22Rv1 (cell line): ENCODE results near the gene SLC23A2.

Source experiments
- H3K27ac ChIP-seq: fragments of 450-650 bp; 2 replicates; pipeline ENCODE4 v1.5.1; 2017
- CTCF ChIP-seq: fragments of 450-650 bp; IDR thresholded peaks from 2 replicates; pipeline ENCODE4 v1.5.1; 2017; ENCODE audit warnings: mild to moderate bottlenecking
- ZFX ChIP-seq: fragments of 450-650 bp; IDR thresholded peaks from 2 replicates; pipeline ENCODE4 v1.6.1; 2017; ENCODE audit warnings: antibody characterized with exemption, borderline replicate concordance

SLC23A2 gene

GRCh38 chr20:4919047-4919704 is 82.1 kb downstream of the SLC23A2 start:
- TF ChIP-seq ZFX = no peak
- no peak for TF ChIP-seq CTCF
- no peak overlapping the region for H3K27ac ChIP-seq

GRCh38 chr20:4918473-4918872 is 82.8 kb downstream of the SLC23A2 start:
- TF ChIP-seq CTCF (no peak), ZFX (no peak)
- no peak overlapping the region for H3K27ac ChIP-seq

- no peak for TF ChIP-seq ZFX
- no peak for TF ChIP-seq CTCF
- no peak overlapping the region for H3K27ac ChIP-seq
Observed at GRCh38 chr20:4916971-4917881, 84.1 kb downstream of the SLC23A2 start.

GRCh38 chr20:4913147-4913546 is 88.2 kb downstream of the SLC23A2 start:
- TF ChIP-seq ZFX (no peak), CTCF (no peak)
- H3K27ac ChIP-seq = no peak overlapping the region

GRCh38 chr20:4912380-4913142 is 88.7 kb downstream of the SLC23A2 start:
- TF ChIP-seq CTCF (no peak), ZFX (no peak)
- no peak overlapping the region for H3K27ac ChIP-seq

GRCh38 chr20:4910951-4911350 is 90.4 kb downstream of the SLC23A2 start:
- no peak overlapping the region for H3K27ac ChIP-seq
- no peak for TF ChIP-seq ZFX
- TF ChIP-seq CTCF = no peak
